ENCODE data around the gene VWA1.
"Not testable (repeated sequence)": the region's sequence is repeated elsewhere in the genome, so short reads cannot be mapped to it uniquely, and the experiment has no call there.

DNA sequence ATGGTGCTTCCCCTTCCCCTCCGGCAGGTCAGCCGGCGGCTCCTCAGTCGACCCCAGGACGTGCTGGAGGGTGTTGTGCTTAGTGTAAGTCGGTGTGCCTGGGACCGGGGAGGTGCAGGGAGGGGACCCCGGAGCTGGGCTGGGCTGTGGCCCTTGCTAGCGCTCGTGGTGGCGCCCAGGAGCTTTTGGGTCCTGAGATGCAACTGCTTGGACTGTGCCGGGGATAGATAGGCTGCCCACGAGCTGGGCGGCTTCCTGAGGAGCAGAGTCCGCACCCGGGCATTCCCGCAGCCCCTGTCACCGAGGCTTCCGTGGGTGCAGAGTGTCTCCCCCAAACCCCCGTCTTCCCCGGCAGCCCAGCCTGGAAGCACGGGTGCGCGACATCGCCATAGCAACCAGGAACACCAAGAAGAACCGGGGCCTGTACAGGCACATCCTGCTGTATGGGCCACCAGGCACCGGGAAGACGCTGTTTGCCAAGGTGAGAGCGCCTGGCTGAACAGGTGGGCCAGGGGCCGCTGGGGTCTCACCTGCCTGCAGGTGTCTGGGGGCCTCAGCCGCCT lies 50.3 kb downstream of the VWA1 start:
- TF ChIP-seq CTCF, POLR2A (IDR thresholded peaks at IDR 0.05): not testable (repeated sequence)
